OCI-LY1 (cell line): Measurements from ENCODE around the gene ENOX2.

Experiments used
- H2AFZ ChIP-seq: fragments of 200-600 bp; sonication (generic), shearing (Covaris generic); 2 replicates; pipeline ENCODE4 v1.6.0; 2014; ENCODE audit warnings: antibody characterized with exemption, mild to moderate bottlenecking, low read length
- H3F3A ChIP-seq: fragments of 200-600 bp; sonication (generic), shearing (Covaris generic); 2 replicates; pipeline ENCODE4 v1.6.0; 2014; ENCODE audit warnings: mild to moderate bottlenecking, antibody characterized with exemption, low read length, moderate library complexity; ENCODE audit not compliant: insufficient read depth
- H3K27ac ChIP-seq: fragments of 200-600 bp; sonication (generic); 2 replicates; pipeline ENCODE4 v1.5.1; 2014; ENCODE audit warnings: low read length, mixed run types, mild to moderate bottlenecking, low read depth; ENCODE audit not compliant: poor library complexity, severe bottlenecking
- H3K27me3 ChIP-seq: fragments of 200-600 bp; sonication (generic); 2 replicates; pipeline ENCODE4 v1.6.0; 2014; ENCODE audit warnings: antibody characterized with exemption, mild to moderate bottlenecking, low read length, moderate library complexity; ENCODE audit not compliant: insufficient read depth
- H3K36me3 ChIP-seq: fragments of 200-600 bp; sonication (generic); 2 replicates; pipeline ENCODE4 v1.6.1; 2014; ENCODE audit warnings: mild to moderate bottlenecking, antibody characterized with exemption, low read length, moderate library complexity, mixed read lengths; ENCODE audit not compliant: insufficient read depth
- H3K4me1 ChIP-seq: fragments of 200-600 bp; sonication (generic); 2 replicates; pipeline ENCODE4 v1.5.1; 2014; ENCODE audit warnings: mild to moderate bottlenecking, low read length, moderate library complexity; ENCODE audit not compliant: insufficient read depth, severe bottlenecking
- H3K4me2 ChIP-seq: fragments of 200-600 bp; sonication (generic), shearing (Covaris generic); 2 replicates; pipeline ENCODE4 v1.6.1; 2014; ENCODE audit warnings: low read length
- H3K4me3 ChIP-seq: fragments of 200-600 bp; sonication (generic); 2 replicates; pipeline ENCODE4 v1.5.1; 2014; ENCODE audit warnings: low read length, low read depth, mild to moderate bottlenecking, mixed read lengths; ENCODE audit not compliant: poor library complexity, severe bottlenecking
- H3K79me2 ChIP-seq: fragments of 200-600 bp; shearing (Covaris generic); 2 replicates; pipeline ENCODE4 v1.6.1; 2016; ENCODE audit warnings: mixed run types, low read length, mixed read lengths; ENCODE audit not compliant: insufficient read depth
- H3K9ac ChIP-seq: fragments of 200-600 bp; sonication (generic), shearing (Covaris generic); 2 replicates; pipeline ENCODE4 v1.6.1; 2014; ENCODE audit warnings: mild to moderate bottlenecking, low read length, mixed read lengths
- H3K9me2 ChIP-seq: fragments of 200-600 bp; sonication (generic), shearing (Covaris generic); 2 replicates; pipeline ENCODE4 v1.6.1; 2014; ENCODE audit warnings: low read depth, mild to moderate bottlenecking, low read length, mixed read lengths
- H3K9me3 ChIP-seq: fragments of 200-600 bp; shearing (Covaris generic); 2 replicates; pipeline ENCODE4 v1.6.1; 2014; ENCODE audit warnings: low read length, mixed read lengths
- H4K20me1 ChIP-seq: fragments of 200-600 bp; sonication (generic), shearing (Covaris generic); 2 replicates; pipeline ENCODE4 v1.6.0; 2016; ENCODE audit warnings: mild to moderate bottlenecking, low read length; ENCODE audit not compliant: insufficient read depth
- EZH2 ChIP-seq: fragments of 200-600 bp; sonication (generic), shearing (Covaris generic); IDR thresholded peaks from 2 replicates; pipeline ENCODE4 v1.8.0; 2017; ENCODE audit warnings: borderline replicate concordance, mixed run types, mild to moderate bottlenecking, antibody characterized with exemption, low read length, moderate library complexity, mixed read lengths
- TF ChIP-seq, protein P1 (sequence below): fragments of 200-600 bp; sonication (generic), shearing (Covaris generic); IDR thresholded peaks from 2 replicates; pipeline ENCODE4 v1.5.1; 2017; ENCODE audit warnings: mild to moderate bottlenecking, antibody characterized with exemption, low read length, moderate library complexity, mixed read lengths

The ENOX2 gene

DNA sequence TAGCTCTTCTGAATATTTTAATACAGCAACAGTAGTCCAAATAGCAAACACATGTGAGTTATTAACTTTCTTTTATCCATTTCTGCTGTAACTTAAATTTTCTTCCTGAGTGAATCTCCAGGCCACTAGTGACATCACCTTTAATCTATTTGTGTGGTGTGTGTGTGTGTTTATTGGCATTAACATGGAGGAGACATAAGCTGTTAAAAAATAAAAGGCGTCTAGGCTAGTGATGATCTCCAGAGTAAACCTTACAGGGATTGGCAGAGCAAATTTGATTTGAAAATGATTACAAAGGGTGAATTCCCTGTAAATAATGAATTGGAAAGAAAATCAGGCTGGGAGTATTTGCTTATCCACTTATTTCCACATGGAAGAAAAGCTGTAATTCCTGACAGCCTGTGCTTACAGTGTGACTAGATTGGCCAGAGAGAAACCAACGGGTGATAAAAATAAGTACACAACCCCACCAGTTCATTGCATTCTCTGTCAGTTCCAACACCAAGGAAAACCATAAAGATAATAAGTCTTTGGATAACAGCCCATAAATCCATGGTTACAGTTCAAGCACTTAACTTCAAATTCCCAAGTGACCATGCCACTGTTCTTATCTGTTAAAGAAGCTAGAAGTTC lies 186.1 kb downstream of the ENOX2 start:
- Histone ChIP-seq H3K9me2 (no peaks in the 10 kb centered on the region), H3K27ac (no peak overlapping the region), H2AFZ (no peak overlapping the region), H3K27me3 (no peaks in the 10 kb centered on the region), H3K4me3 (no peak overlapping the region), H3K79me2 (no peaks in the 10 kb centered on the region), H3K9me3 (no peaks in the 10 kb centered on the region), H4K20me1 (no peaks in the 10 kb centered on the region), H3F3A (no peaks in the 10 kb centered on the region), H3K36me3 (no peaks in the 10 kb centered on the region), H3K4me1 (no peaks in the 10 kb centered on the region), H3K9ac (no peak overlapping the region), H3K4me2 (no peak overlapping the region)
- TF ChIP-seq, protein P1, sequence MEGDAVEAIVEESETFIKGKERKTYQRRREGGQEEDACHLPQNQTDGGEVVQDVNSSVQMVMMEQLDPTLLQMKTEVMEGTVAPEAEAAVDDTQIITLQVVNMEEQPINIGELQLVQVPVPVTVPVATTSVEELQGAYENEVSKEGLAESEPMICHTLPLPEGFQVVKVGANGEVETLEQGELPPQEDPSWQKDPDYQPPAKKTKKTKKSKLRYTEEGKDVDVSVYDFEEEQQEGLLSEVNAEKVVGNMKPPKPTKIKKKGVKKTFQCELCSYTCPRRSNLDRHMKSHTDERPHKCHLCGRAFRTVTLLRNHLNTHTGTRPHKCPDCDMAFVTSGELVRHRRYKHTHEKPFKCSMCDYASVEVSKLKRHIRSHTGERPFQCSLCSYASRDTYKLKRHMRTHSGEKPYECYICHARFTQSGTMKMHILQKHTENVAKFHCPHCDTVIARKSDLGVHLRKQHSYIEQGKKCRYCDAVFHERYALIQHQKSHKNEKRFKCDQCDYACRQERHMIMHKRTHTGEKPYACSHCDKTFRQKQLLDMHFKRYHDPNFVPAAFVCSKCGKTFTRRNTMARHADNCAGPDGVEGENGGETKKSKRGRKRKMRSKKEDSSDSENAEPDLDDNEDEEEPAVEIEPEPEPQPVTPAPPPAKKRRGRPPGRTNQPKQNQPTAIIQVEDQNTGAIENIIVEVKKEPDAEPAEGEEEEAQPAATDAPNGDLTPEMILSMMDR, result no peak
- no peak for TF ChIP-seq EZH2

DNA sequence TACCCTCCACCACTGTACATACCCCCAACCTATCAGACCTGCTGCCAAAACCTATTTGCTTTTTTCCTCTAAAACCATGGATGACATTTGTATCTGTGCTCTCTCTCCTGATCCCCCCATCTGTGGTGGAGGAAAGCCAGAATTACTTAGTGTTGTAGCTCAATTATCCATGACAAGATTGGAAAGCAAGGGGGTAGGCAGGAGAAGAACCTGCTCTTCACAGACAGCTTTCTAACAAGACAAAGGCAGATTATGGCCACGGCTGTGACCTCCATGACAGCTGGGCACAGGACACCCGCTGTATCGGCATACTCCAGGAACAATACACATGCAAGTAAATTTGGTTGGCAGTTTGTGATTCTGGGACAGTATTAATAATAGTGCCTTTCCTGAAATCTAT lies 186.7 kb downstream of the ENOX2 start:
- H3K36me3 ChIP-seq, result no peaks in the 10 kb centered on the region
- H3F3A ChIP-seq, result no peaks in the 10 kb centered on the region
- no peaks in the 10 kb centered on the region for H3K9me3 ChIP-seq
- no peaks in the 10 kb centered on the region for H4K20me1 ChIP-seq
- no peak overlapping the region for H3K9ac ChIP-seq
- no peaks in the 10 kb centered on the region for H3K4me1 ChIP-seq
- TF ChIP-seq EZH2, result no peak
- H3K4me3 ChIP-seq, result no peak overlapping the region
- H2AFZ ChIP-seq, result no peak overlapping the region
- H3K27me3 ChIP-seq, result no peaks in the 10 kb centered on the region
- H3K4me2 ChIP-seq, result no peak overlapping the region
- H3K9me2 ChIP-seq, result no peaks in the 10 kb centered on the region
- H3K27ac ChIP-seq, result no peak overlapping the region
- no peaks in the 10 kb centered on the region for H3K79me2 ChIP-seq

DNA sequence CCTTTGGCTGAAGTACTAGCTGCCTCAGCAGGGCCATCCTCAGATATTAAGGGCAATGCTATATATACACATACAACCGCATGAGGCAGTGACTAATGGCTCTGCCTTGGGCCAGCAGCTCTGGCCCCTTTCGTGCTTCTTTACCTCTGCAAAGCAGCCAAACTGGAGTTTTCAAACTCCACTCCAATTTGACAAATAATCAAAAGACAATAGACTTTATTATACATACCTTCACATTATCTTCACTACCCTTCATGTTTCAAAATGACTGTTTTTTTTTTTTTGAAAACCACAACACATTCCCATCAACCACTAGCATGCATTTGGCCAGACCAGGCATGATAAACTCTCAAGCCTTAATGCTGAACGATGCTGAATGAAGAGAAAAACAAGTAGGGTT lies 187.7 kb downstream of the ENOX2 start:
- no peaks in the 10 kb centered on the region for H3K9me2 ChIP-seq
- no peaks in the 10 kb centered on the region for H3K36me3 ChIP-seq
- H3K27me3 ChIP-seq, result no peaks in the 10 kb centered on the region
- H3F3A ChIP-seq, result no peaks in the 10 kb centered on the region
- no peak overlapping the region for H2AFZ ChIP-seq
- H3K9ac ChIP-seq, result no peak overlapping the region
- H3K4me2 ChIP-seq, result no peak overlapping the region
- H4K20me1 ChIP-seq, result no peaks in the 10 kb centered on the region
- H3K4me1 ChIP-seq, result no peaks in the 10 kb centered on the region
- H3K79me2 ChIP-seq, result no peaks in the 10 kb centered on the region
- no peaks in the 10 kb centered on the region for H3K9me3 ChIP-seq
- TF ChIP-seq, protein P1, result no peak
- no peak for TF ChIP-seq EZH2
- no peak overlapping the region for H3K27ac ChIP-seq
- H3K4me3 ChIP-seq, result no peak overlapping the region

DNA sequence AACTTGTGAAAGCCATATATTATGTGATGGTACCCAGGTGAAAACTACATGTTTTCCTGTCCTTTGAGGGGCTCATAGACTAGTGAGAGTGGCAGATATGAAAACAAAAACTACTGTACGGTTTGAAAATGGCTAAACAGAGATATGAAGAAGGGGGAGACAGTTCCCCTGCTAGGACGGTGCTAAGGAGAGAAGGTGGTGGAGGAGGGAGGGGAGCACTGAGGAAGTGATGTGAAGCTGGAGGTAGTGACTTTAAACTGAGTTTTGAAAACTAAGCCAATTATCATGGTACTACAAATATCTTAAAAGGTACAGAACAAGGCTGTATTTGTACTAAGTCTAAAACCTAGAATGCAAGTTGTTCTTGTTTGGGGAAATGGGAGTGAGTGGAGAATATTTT lies 188.3 kb downstream of the ENOX2 start:
- H4K20me1 ChIP-seq, result no peaks in the 10 kb centered on the region
- no peaks in the 10 kb centered on the region for H3F3A ChIP-seq
- no peak for TF ChIP-seq EZH2
- TF ChIP-seq, protein P1, result no peak
- no peak overlapping the region for H3K27ac ChIP-seq
- no peaks in the 10 kb centered on the region for H3K36me3 ChIP-seq
- H3K9me2 ChIP-seq, result no peaks in the 10 kb centered on the region
- no peaks in the 10 kb centered on the region for H3K4me1 ChIP-seq
- H2AFZ ChIP-seq, result no peak overlapping the region
- H3K27me3 ChIP-seq, result no peaks in the 10 kb centered on the region
- H3K4me2 ChIP-seq, result no peak overlapping the region
- H3K9ac ChIP-seq, result no peak overlapping the region
- no peaks in the 10 kb centered on the region for H3K9me3 ChIP-seq
- H3K79me2 ChIP-seq, result no peaks in the 10 kb centered on the region
- no peak overlapping the region for H3K4me3 ChIP-seq
